GM19395 (cell line): ENCODE results near the gene GPHB5.
"Not testable (repeated sequence)": the region's sequence is repeated elsewhere in the genome, so short reads cannot be mapped to it uniquely, and the experiment has no call there.

Experiments used
- ATAC-seq: cut with Tn5 transposase; IDR thresholded peaks from one replicate; pipeline ENCODE4 v1.9.1; 2021; ENCODE audit warnings: mild to moderate bottlenecking, moderate library complexity; ENCODE audit not compliant: unreplicated experiment

Gene GPHB5

GRCh38 chr14:63318835-63319234 lies at the start of gene GPHB5:
GPHB5 (minus strand) TSS chr14:63318935; CDS start chr14:63317849, 1,086 bp downstream.
- no peak for ATAC-seq

DNA sequence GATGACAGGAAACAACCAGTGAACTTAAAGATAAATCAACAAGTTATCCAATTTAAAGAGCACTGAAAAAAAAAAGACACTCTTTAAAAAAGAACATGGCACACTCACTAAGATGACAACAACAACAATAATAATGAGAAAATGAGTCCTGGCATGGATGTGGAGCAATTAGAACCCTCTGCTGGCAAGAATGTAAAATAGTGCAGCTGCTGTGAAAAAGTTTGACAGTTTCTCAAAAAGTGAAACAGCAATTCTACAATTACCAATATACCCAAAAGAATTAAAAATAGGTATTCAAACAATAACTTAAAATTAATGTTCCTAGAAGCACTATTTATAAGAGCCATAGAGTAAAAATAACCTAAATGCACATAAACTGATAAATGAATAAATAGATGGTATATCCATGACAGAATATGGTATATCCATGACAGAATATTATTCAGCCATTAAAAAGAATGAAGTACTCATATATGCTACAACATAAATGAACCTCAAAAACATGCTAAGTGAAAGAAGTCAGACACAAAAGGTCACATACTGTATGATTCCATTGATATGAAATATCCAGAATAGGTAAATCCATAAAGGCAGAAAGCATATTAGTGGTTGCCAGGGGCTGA lies 49.1 kb upstream of the GPHB5 start:
- no peak for ATAC-seq

DNA sequence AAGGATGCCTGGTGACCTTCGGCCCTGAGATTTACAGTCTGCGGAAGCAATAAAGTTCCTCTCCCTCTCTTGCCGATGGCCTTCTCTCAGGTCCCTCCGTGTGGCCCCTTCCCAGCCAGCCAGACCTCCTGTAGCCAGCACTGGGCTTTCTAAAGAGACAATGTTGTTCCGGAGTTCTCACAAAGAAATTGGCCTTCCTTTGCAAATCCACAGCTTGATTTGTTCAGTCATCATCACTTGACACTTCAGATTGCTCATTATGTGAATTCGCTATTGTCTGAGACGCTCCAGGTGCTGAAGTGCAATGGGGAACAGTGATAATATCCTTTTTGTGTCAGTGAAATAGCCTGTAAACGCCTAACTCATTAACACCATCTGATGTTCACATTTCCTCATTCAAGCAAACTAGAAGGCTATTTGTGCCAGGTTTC lies 43.7 kb upstream of the GPHB5 start:
- no peak for ATAC-seq

- ATAC-seq, result peak; percentile 50
Observed at GRCh38 chr14:63361790-63362189, 43.1 kb upstream of the GPHB5 start.

DNA sequence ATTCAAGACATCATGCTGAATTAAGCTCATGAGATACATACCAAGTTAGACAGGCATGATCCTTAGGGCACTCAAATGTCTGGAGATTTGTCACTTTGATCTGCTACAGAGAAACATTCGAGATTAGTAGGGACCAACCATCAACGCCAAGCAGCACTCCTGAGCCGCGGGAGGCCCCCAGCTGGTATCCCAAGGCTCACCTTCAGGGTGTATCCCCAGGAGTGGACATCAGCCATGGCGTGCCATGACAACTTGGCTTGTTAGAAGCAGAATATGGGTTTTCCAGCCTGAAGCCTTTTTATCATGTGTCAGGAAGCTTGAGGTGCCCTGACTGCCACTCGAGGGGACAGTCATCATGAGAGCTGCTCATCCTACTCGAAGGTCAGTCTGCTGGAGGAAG lies 39.1 kb upstream of the GPHB5 start:
- no peak for ATAC-seq

- no peak for ATAC-seq
Observed at GRCh38 chr14:63345826-63346225, 27.1 kb upstream of the GPHB5 start.

GRCh38 chr14:63344336-63344735 lies 25.6 kb upstream of the GPHB5 start:
- ATAC-seq, result no peak

DNA sequence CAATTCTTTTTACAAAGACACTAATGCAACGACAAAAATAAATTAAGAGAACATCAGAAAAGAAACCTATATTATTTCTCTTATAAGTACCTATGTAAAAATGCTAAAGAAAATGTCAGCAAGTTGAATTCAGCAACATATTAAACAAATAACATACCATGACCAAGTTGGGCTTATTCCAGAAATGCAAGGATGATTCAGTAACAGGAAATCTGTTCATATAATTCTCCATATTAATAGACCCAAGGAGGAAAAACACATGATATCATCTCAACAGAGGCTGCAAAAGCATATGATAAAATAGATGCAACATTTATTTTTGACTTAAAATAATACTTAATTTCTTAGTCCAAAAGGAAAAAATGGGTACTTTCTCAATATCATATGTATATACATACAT lies 25.1 kb upstream of the GPHB5 start:
- no peak for ATAC-seq

- no peak for ATAC-seq
Observed at GRCh38 chr14:63342371-63342770, 23.6 kb upstream of the GPHB5 start.

DNA sequence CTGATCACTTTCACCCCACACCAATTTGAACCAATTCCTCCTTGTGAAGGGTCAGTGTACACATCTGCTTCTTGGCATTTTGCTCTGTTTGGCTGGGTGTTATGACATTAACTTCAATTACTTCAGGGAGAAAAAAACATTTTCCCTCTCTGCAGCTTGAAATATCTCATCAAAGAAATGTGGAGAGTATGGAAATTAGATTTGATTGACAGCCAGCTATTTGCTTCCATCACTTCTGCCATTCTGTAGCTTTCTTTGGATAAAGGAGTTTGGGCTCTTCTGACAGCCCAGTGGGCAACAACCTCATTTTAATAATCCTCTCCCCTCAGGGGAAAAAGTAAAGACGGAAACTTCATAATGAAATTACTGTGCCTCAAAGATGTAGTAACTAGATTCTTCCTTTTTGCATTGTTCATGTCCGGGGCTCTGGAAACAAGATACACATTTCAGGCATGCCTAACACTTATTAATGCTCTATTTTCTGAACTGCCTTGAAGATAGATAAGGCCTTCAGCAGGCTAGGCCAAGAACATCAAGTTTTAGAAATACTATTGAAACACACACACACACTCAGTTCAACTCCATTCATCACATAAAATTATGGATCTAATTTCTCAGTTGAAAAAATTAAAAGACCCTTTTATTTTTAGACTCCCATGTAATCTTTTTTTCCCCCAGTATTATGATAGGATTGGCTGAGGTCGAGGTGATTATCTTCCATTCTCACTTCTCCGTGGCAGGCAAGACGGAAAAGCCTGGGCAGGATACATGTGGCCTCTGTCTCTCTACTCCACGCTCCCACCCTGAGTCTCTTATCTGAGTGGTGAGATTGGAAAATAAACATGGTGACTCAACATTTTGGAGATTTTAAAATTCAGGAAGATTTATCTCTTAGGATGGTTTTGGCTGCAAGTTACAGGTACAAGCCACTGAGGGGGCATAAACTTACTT lies 10.3 kb upstream of the GPHB5 start:
- ATAC-seq, result no peak

DNA sequence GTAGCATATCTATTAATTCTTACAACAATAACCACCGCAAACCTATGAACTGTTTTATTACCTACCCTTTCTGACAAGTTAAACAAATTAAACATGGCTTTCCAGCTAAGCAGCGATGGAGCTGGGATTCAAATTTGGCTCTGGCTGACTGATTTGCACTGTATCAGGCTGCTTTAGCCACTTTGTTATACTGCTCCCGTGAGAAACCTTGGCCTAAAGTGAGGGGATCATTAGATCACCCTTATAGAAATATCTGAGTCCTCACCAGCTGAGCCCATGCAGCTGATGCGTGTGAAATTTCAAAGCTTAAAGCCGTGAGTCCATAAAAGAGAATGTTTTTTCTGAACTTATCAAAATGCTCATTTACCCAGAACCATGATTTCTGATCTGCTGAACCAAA lies 8.1 kb upstream of the GPHB5 start:
- no peak for ATAC-seq

DNA sequence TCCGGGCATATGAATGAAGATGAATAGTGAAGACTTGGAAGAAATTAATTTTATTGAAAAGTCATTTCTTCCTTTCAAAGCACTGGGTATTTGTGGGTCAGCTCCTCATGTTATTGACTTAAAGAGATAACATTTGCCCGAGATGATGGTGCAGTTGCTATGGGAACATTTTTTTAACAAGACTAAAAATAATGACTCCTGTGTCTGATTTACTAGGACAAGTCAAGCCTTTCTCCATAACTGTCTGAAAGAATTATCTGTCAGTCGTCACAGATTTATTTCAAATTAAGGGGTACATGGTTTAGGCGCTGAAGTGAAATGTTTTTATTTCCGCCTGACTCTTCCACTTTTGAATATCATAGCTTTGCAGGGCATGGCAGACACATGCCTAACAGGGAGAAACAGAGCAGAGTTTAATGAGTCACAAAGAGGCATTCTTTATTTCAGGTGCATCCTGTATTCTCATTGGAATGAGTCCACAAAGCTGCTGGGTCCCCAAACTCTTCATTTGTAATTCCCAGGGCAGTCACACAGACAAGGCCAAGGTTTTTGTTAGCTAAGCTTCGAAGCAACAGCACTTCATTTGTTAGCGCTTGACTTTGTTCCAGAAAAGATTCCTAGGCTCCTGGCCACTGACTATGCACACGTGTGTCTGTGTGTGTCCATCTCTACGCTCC lies 4.3 kb upstream of the GPHB5 start:
- no peak for ATAC-seq

GRCh38 chr14:63322472-63322871 lies 3.7 kb upstream of the GPHB5 start:
- ATAC-seq, result no peak

GRCh38 chr14:63308723-63309317 lies 9.9 kb downstream of the GPHB5 start:
- no peak for ATAC-seq

GRCh38 chr14:63304429-63304828 lies 14.3 kb downstream of the GPHB5 start:
- ATAC-seq, result not testable (repeated sequence)

- ATAC-seq, result no peak
Observed at GRCh38 chr14:63301891-63302534, 16.7 kb downstream of the GPHB5 start.

DNA sequence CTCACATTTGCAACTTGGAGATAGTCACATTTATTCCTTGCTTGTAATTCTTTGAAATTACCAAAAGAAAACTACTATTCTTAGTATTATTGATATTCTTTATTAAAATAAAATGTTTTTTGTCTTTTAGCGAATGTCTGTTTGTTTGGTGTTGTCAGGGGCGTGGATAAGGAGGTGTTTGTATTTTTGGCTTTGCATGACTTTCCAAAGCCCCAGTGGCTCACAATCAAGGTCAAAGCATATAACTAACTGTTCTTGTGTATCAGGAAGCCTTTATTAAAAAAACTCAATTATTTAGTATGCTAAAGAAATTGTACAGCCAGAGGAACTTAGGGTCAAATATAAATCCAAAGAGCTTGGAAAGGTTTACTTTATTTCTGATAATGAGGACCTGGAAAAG lies 17.9 kb downstream of the GPHB5 start:
- ATAC-seq, result no peak

DNA sequence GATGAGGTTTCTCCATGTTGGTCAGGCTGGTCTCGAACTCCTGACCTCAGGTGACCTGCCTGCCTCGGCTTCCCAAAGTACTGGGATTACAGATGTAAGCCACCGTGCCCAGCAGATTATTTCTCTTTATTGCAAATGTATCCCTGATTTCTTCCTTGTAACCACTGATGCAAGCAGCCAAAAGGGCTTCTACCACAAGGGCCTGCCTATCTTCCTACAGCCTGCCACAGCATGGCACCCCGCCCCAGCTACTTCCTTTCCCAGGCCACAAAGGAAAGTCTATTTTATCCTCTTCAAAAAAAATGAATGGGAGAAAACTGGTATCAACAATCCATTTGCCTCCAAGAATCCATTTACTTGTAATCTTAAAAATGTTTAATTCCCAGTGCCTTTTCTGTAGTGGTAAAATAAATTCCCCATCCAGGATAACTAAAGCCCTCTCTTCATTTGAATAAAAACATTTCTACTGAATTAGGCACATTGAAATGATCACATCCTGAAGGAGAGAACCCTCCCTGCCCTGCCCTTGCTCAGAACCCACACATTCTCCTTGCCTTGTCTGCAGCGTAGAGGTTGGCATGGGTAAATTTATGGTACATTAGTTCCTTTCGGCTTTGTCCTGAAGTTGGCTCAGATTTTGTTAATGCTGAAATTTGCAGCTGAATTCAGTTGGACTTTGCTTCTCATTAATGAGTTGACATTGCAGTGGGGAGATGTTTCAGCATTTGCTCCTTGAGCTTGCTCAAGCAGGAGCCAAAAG lies 19.2 kb downstream of the GPHB5 start:
- ATAC-seq, result no peak

DNA sequence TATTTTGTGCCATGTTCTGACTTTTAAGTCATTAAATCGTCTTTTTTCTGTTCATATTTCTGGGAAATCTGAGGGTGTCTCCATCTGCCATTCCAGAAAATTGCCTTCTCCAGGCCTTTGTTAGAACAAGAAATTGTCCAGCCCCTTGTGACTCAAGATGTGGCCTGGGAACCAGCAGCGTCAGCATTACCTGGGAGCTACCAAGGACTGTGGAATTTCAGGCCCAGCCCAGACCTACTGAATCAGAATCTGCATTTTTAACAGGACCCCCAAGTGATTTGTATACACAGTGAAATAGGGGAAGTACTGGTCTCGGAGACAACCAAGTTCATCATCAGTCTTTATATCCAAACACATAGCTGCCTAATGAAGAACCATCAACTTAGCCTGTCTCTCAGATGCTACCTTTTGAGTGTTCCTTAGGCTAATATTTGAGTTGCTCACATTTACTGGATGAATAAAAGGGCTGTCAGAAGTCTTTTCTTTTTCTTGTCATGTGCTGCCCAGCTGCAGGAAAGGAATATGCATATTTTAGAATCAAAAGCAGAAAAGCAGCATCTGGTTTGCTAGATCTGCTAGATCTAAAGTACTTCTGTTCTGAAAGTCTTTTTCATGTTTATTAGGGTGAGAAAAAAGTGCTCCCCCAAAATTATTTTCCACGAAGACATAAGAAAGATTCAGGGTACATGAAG lies 21.2 kb downstream of the GPHB5 start:
- no peak for ATAC-seq
